HG03175 (cell line): Measurements from ENCODE around the gene SREBF1.

Experiments
- ATAC-seq: cut with Tn5 transposase; IDR thresholded peaks from one replicate; pipeline ENCODE4 v1.9.1; 2021; ENCODE audit warnings: mild to moderate bottlenecking, moderate library complexity; ENCODE audit not compliant: unreplicated experiment

SREBF1 gene

DNA sequence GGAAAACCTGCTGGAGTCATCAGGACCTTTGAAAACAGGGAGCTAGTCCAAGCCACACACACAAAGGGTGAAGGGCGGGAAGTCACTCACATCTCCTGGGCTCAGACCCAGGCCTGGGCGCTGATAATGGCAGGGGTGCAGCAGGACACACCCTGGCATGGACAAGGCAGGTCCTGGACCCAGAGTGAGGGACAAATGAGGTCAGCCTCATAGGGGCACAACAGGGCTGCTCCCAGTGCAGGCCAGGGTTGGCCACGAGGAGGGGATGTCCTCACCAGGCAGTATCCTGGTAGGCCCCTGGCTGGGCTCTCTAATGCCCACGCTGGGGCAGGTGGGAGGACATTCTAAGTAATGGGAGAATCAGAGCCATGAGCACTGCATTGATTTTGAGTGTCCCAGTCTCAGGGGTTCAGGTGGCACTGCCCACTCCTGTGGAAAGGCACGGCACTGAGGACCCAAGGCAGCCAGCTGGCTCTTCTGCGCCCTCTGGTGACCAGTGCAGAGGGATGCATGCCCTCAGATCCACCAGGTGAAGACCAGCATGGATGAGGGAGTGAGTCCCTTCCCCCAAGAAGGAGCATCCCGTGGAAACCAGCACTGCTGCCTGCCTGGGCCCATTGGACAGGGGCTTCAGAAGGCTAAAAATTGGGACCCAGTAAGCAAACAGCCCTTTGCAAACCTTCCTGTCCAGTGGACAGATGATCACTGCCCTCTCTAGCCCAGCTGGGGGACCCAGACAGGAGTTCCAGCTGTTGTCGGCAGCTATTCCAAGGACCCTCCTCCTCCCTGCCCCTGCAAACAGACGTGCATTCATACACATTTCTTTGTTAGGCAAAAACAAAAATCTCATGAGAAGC lies 23.4 kb upstream of the SREBF1 start:
- ATAC-seq, result peak; percentile 45

DNA sequence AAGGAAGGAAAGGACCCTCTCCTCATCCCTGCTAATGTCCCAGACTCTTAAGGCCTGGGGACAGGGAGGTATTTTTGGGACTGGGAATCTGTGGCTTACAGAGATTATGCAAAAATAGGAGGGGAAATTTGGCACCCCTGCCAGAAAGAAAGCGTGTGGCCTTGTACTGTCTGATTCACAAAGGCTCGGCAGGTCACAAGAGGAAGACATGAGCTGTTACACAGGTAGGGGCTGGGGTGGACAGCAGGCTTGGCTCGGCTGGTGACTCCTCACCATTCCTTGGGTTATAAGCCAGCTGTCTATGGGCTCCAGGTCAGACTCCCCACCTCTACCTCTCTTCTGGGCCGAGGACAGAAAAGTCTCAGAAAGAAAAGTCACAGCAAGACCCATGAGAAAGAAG lies 20.7 kb upstream of the SREBF1 start:
- no peak for ATAC-seq

DNA sequence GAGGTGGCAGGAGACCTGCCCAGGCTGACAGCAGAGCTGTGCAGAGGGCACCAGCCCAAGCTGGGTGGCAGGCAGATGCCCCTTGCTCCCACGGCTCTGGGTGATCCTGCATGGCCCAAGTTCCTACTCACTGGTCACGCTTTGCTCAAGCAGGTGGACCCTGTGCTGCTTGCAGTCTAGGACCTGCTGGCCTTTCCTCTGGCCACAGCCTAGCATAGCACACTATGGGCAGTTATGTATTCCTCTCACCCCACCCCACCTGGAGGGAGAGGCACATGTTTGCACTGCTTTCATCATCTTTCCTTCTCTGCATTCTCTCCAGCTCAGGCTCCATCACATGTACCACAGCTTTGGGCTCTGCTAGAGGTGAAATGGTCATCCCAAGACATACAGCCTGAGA lies 19.6 kb upstream of the SREBF1 start:
- ATAC-seq, result no peak

DNA sequence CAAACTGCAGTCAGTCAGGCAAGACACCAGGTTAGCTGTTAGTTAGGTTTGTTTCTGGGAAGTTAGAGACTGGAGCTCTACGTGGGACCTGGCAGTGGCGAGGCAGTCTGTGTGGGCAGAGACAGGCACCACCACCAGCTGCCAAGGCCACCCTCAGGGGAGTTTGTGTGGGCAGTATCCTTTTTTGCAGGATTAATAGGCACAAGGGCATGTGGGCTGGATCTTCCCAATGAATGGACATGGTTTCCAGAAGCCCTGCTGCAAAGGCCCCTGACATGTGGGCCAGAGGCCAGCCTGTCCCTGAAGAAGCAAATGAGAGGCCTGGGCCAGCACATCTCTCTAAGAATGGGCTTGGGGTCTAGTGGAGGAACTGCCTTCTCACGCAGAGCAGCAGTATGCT lies 19.2 kb upstream of the SREBF1 start:
- no peak for ATAC-seq

DNA sequence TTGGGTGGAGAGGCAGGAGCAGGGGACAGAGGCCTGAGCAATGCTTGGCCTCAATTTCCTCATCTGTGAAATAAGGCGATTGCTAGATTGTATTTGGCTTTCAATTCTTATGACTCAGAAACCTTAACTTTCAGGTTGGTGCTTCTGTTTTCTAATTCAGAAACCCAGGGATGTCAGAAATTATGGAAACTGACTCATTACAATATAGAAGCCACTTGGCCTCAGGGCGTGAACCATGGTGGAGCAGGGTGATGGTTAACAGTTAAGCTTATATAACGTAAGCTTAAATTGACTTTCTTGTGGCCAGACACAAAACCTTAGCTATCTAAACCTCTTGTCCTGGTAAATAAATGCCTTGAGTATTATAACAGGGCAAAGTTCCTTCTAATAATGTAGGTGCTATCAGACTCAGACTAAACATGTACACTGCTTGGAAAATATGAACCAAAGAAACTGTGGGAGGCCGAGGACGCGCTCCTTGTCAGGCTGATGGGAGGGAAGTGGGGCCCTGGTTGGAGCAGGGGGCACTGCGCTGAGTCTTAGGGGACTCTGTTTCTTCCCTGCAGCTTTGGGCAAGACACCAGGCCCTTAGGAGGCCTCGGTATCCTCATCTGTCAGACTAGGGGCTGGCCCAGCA lies 17.1 kb upstream of the SREBF1 start:
- no peak for ATAC-seq

DNA sequence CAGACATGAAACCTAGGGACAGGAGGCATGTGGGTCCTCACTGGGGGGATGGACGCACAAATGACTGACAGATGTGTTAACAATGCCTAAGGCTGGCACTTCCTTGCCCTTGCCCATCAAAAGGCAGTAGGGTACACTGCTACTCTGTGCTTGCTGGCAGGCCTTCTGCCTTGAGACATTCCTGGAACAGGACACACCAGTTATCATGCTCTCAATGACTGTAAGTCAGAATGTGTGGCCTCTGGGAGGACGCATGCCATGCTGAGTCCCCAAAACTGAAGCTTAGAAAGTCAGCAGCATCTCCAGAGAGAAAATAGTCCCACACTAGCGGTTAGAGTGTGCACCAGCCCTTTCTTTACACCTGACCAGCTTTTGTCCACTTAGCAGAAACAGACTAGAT lies 16.1 kb upstream of the SREBF1 start:
- no peak for ATAC-seq

DNA sequence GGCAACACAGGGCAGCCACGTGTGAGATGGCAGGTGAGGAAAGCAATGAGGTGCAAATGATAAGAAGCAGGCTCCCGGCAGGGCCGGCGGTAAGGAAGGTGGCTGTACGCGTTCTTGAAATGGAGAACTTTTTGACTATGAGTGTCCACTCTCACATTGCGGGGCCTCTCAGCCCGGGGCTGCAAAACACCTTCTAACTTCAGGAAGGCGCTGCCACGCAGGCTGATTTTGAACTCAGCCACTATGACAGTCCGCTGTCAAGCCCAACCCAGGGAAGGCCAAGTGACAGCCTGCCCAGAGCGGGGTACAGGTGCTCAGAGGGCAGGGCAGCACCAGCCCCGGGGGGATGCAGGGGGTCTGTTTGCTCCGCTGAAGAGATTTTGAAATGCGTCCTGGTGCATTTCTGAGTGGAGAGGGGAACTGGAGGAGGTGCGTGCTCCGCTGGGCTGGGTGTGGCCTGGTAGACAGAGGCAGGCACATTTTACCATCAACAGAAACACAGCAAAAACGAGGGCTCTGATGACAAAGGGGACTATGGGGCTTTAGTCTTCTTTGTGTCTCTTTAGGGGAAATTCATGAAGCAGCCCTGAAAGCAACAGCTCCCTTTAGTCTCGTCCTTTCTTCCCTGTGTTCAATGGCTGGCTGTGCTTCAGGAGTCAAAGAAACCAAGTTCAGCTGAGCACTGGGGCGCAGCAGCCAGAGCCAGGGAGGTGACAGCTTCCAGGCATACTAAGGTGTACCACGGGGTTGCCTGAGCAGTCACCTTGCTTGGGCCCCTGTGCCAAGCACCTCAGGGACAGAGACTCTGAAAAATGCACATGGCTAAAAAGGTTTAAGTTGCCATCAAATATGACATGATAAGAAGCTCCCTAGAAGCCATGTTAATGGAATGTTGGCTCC lies 14.6 kb upstream of the SREBF1 start:
- no peak for ATAC-seq

DNA sequence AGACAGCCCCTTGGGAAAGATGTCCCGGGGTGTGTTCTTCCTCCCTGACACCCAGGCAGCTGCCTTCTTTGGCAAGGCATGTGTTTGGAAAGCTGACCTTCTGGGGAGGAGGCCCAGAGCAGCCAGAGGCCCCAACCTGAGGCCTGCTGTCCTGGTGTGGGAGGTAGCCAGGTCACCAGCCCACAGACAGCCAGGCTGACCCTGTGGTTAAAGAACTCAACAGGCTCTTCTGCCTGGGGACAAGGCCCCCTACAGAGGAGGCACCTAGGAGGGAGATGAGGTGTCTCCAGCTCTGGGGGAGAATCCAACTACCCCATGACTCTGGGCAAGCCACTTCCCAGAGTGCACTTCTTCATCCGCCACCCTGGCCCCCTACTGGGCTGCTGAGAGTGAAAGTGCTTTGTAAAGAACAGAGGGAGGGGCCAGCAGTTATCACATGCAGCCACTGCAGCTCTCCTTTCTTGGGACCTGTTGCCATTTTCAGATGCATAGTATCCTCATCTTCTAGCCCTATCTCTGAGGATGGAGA lies 13.1 kb upstream of the SREBF1 start:
- no peak for ATAC-seq

DNA sequence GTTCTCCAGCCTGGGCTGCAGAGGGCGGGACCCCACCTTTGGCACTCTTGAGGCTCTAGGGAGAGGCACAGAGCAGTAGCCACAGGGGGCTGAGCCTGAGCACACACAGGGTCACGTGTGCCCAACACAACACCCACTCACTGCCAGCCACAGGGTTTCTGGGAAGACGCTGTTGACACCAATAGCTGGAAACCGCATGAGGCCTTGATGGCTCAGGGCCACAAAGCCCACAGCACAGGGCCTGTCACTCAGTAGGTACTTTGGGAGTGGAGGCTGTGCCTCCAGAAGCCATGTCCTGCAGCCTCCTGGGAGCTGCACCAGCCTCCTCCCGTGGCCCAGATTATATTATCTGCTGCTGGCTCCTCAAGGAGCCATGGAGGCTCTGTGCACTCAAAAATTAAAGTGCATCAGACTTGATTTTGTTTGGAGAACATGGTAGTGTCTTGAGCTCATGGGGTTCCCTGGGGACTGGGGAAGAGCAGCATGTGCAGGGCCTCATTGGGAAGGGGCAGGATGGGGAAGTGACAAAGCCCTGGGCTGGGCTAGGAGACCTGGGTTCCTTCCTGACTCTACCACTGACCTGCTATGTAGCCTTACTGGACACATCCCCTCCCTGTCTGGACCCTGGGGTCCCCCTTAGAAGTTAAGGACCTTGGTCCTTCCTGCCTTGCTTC lies 12.5 kb upstream of the SREBF1 start:
- no peak for ATAC-seq

DNA sequence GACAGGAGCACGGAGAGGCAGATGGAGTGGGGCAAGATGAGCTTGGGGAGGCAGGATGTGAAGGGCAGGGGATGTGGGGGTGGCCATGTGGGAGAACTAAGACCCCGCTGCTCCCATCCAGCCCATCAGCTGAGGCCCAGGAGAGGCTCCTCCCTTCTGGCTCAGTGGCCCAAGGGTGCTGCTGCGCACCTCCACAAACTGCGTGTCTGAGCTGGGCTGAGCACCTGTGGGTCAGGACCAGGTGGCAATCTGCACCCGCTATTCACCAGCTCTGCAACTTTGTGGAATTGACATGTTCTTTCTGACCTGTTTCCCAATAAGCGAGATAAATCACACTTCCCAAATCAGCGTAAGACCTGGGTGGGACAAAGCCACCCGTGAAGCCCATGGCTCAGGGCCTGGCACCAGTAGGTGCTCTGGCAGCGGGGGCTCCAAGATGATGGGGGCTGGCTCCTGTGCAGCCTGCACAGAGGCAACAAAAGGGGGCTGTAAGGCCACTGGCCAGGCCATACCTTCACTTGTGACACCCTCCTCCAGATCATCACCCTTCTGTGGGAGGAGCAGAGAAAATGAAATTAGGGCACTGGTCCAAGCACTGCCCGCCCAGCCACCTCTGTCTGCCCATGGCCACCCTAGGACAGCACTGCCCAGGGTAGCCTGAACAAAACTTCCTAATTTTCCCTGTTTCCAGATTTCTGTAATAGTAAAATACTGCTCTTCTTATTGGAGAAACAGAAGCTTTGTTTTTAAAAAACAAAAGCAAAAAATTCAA lies 11.7 kb upstream of the SREBF1 start:
- ATAC-seq, result no peak

DNA sequence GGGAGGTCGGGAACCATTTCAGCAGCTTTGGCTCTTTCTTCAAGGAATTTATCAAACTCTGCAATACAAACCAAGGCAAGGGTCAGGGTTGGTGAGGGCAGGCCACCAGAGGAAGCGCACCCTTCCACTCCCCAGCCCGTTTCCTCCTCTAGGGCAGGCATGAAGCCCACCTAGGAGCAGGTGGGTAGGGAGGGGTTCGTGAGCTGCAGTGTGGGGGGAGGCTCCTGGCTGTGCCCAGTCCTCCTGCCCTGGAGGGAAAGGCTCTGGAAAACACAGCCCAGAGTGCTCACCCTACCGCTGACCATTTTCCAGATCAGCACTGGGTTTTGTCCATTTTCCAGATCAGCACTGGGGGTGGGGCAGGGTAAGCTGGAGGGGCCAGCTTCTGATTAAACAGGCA lies 10.9 kb upstream of the SREBF1 start:
- ATAC-seq, result no peak

DNA sequence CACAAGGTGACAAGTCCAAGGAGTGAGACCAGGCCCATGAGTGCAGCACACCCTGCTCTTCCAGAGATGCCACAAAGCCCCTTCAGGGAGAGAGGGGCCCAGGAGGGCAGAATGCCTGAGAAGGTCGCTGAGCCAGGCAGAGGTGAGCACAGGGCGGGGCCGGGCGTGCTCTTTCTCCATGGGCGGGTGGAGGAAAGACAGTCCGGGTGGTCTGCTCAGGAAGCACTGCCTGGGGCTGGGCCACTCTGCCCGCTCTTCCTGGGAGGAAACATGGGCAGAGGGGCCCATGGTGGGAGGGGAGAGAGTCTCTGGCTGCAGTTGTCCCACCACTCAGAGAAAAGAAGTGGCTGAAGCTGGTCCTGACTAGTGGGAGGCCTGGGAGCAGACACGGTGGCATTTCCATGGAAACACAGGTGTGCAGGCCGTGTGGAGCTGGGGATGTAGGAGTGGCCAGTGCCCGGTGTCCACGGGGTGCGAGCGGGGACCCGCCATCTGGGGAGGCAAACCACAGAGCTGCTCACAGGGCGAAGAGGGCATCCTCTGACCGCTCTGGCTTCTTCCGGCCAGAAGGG lies 10.4 kb upstream of the SREBF1 start:
- ATAC-seq, result no peak

DNA sequence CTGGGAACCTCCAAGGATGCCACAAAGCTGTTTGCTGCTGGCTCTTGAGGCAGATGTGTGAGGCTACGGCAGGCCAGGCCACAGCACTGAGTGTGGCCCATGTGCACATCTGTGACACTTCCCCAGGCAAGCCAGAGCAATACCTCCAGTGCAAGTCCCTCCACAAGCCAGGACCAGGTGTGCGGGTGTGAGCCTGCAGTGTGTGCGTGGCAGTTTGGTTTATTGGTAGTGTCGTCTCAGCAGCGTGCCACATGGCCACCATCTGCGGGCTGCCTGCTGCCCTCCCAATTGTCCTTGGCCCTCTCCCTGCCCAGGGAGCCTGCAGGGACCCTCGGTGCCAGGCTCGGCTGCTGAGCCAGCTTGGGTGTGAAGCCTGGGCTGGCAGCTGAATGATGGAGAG lies 9.9 kb upstream of the SREBF1 start:
- ATAC-seq, result no peak

DNA sequence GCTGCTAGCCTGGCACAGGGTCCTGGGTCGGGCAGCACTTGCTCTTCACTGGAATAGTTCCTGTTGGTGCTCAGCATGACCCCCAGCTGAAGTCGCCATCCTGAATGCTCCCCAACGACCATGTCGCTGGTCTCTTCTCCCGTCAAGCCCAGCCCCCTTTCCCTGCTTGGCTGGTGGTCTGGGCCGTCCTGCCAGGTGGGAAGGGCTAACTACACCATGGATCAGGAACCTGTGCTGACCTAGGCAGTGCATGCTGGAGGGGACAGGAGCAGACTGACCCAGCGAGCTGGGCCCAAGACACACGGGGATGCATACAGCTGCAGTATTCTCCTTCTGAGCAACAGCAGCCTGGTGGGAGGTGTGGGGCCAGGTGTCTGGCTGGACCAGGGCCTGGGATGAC lies 9.2 kb upstream of the SREBF1 start:
- ATAC-seq, result no peak

DNA sequence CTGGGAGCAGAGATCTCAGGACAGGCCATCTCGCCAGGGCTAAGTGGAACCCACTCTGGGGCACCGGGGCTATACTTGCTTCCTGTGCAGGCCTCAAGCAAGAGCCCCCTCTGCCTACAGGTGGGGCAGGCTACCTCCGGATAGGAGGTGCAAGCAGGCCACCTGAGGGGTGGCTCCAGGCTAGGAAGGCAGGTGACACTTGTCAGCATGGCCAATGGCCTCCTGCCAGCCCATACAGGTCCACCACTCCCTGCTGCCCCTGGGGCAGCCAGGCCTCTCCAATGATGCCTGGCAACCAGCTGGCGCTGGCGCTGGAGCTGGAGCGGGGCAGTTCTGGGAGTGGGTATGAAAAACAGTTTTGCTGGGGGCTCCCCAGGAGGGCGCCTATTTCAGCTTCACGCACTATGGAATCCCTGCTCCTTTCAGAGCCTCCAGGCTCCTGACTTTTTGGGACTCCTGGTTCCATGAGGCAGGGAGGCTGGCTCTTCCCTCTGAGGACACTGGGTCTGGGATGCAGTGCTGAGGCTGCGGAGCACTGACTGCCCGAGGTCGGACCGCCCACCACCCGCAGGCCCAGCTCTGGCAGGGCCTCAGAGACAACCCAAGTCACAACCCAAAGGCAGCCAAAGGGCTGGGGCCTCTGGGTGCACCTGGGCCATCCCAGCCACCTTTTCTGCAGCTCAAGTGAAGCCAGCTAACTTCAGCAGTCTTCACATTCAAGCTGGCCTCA lies 8.4 kb upstream of the SREBF1 start:
- ATAC-seq, result no peak

DNA sequence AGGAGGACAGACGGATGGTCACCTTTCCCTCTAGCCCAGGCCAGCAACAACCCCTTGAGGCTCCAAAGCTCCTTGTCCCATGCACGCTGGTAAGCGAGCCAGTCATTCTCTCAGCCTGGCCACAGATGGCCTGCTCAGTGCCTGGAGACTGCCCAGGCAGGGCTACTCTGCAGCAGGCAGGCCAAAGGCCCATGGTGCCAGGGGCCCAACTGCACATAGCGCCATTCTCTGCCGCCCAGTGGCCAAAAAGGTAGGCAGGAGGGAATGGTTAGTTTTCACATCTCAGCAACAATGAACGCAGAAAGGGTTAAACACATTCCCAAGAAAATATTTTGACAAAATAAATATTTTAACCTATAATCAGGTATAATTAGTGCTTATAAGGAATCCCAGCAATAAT lies 7.7 kb upstream of the SREBF1 start:
- ATAC-seq, result no peak

DNA sequence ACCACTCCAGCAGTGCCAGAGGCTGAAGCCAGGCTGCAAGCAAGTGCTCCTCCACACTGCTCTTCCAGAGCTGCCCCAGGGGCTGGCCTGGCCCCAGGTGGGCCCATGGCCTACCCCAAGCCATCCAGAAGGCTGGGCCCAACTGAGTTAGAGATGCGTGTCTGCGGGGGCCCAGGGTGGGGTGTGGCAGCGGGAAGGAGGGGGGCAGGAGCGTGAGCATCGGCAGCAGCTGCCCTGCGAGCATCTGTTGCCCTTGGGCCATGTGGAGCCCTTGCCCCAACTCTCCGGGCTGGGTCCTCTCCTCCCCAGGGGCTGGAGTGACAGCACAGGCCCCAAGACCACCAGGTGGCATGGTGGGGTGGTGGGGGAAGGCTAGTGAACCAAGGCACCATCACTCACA lies 7.3 kb upstream of the SREBF1 start:
- no peak for ATAC-seq

DNA sequence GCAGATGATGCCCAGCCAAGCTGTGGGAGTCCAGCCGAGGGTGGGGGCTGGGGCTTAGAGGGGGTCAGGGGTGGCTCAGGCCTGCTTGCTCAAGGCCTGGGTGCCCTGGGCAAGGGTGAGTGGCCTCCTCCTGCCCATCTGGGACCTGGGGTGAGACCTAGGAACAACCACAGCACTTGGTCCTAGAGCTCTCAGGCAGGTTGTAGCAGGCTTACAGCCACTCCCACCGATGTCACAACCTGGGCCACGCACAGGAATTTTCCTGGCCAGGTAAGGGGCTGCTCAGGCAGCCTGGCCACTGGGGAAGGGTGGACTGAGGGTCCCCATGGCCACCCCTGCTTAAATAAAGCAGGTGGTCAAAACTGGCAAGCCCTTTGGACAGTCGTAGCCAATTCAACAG lies 6.3 kb upstream of the SREBF1 start:
- no peak for ATAC-seq
